OCI-LY7 (cell line): ENCODE measurements around the gene CIDEB. TPM values are rescaled to one million over a fixed set of nuclear protein-coding genes. Genes with fewer than 3 reads are reported as not detected.
A peak's percentile ranks its signal among the peaks of the same experiment; 100 is the strongest.

Experiments used
- BruUV-seq: library from RNA; stranded (reverse); fragments of 400-500 nt; replicated peaks from 2 replicates; lab custom pipeline; 2021; lab: Mats Ljungman, UMichigan
- CTCF ChIA-PET: fragments of 300-600 bp; sonication (Branson Sonifier 250); formaldehyde crosslinking; loops from one replicate; lab custom pipeline; 2022; ENCODE audit warnings: antibody characterized with exemption; ENCODE audit not compliant: unreplicated experiment; lab: Charles Lee
- POLR2A ChIA-PET: fragments of 300-600 bp; sonication (Branson Sonifier 250); formaldehyde crosslinking; loops from one replicate; lab custom pipeline; 2022; ENCODE audit warnings: antibody characterized with exemption; lab: Charles Lee
- DNase-seq: peaks from one replicate; pipeline ENCODE4 v3.0.0-alpha.2; 2015; ENCODE audit warnings: low spot score
- H2AFZ ChIP-seq: fragments of 200-600 bp; sonication (generic), shearing (Covaris generic); 2 replicates; pipeline ENCODE4 v1.6.1; 2014; ENCODE audit warnings: mild to moderate bottlenecking, antibody characterized with exemption, low read length, moderate library complexity
- H3K27ac ChIP-seq: fragments of 200-600 bp; sonication (generic); 2 replicates; pipeline ENCODE4 v1.5.1; 2014; ENCODE audit warnings: mixed run types, low read depth, mild to moderate bottlenecking, moderate library complexity, low read length, inconsistent platforms; ENCODE audit not compliant: poor library complexity, severe bottlenecking
- H3K36me3 ChIP-seq: fragments of 200-600 bp; sonication (generic); 2 replicates; pipeline ENCODE4 v1.6.1; 2014; ENCODE audit warnings: mild to moderate bottlenecking, antibody characterized with exemption, low read length, moderate library complexity, mixed read lengths; ENCODE audit not compliant: insufficient read depth
- H3K4me1 ChIP-seq: fragments of 200-600 bp; sonication (generic); 2 replicates; pipeline ENCODE4 v1.5.1; 2014; ENCODE audit warnings: mild to moderate bottlenecking, low read length; ENCODE audit not compliant: insufficient read depth, poor library complexity, severe bottlenecking
- H3K4me2 ChIP-seq: fragments of 200-600 bp; sonication (generic); 2 replicates; pipeline ENCODE4 v1.6.1; 2014; ENCODE audit warnings: mild to moderate bottlenecking, low read length
- H3K4me3 ChIP-seq: fragments of 200-600 bp; sonication (generic); 2 replicates; pipeline ENCODE4 v1.5.1; 2014; ENCODE audit warnings: mild to moderate bottlenecking, low read depth, low read length; ENCODE audit not compliant: poor library complexity, severe bottlenecking
- H3K79me2 ChIP-seq: fragments of 200-600 bp; sonication (generic); 2 replicates; pipeline ENCODE4 v1.6.1; 2016; ENCODE audit warnings: low read depth, mild to moderate bottlenecking, low read length, moderate library complexity, mixed read lengths; ENCODE audit not compliant: insufficient read depth
- H3K9me2 ChIP-seq: fragments of 200-600 bp; sonication (generic); 2 replicates; pipeline ENCODE4 v1.6.1; 2016; ENCODE audit warnings: mild to moderate bottlenecking, low read length, mixed read lengths; ENCODE audit not compliant: insufficient read depth
- H3K9me3 ChIP-seq: fragments of 200-600 bp; sonication (generic); 2 replicates; pipeline ENCODE4 v1.6.1; 2014; ENCODE audit warnings: mild to moderate bottlenecking, mixed run types, low read length, mixed read lengths
- H4K20me1 ChIP-seq: fragments of 200-600 bp; sonication (generic); 2 replicates; pipeline ENCODE4 v1.6.1; 2014; ENCODE audit warnings: mild to moderate bottlenecking, antibody characterized with exemption, low read length, moderate library complexity, mixed read lengths; ENCODE audit not compliant: insufficient read depth
- EZH2phosphoT487 ChIP-seq: fragments of 200-600 bp; sonication (generic); IDR thresholded peaks from 2 replicates; pipeline ENCODE4 v1.6.1; 2018; ENCODE audit warnings: low read depth, borderline replicate concordance, mild to moderate bottlenecking, mixed run types, antibody characterized with exemption, low read length, moderate library complexity, mixed read lengths
- intact Hi-C: fragments of 100-400 bp; cut with micrococcal nuclease; formaldehyde crosslinking; loops from one replicate; pipeline ENCODE4 v1.10.0; 2022; ENCODE audit not compliant: unreplicated experiment
- total RNA-seq, 2 experiments: library from RNA; depleted of rRNA in 1 of 2; stranded (reverse); fragments of >200 nt in 1 of 2; shearing (Covaris generic) in 1 of 2; gene quantifications; 2 replicates each; pipeline ENCODE4 v1.2.3, GENCODE V29; 2014 to 2022
- TF ChIP-seq, protein P1 (sequence below): fragments of 200-600 bp; sonication (generic); conservative IDR thresholded peaks from 2 replicates; pipeline ENCODE4 v1.5.1; 2014; ENCODE audit warnings: mild to moderate bottlenecking, antibody characterized with exemption, low read length, moderate library complexity, mixed read lengths

Gene CIDEB
- total RNA-seq, 2 experiments from 2014 or later = 1.6 TPM; not detected in 1

DNA sequence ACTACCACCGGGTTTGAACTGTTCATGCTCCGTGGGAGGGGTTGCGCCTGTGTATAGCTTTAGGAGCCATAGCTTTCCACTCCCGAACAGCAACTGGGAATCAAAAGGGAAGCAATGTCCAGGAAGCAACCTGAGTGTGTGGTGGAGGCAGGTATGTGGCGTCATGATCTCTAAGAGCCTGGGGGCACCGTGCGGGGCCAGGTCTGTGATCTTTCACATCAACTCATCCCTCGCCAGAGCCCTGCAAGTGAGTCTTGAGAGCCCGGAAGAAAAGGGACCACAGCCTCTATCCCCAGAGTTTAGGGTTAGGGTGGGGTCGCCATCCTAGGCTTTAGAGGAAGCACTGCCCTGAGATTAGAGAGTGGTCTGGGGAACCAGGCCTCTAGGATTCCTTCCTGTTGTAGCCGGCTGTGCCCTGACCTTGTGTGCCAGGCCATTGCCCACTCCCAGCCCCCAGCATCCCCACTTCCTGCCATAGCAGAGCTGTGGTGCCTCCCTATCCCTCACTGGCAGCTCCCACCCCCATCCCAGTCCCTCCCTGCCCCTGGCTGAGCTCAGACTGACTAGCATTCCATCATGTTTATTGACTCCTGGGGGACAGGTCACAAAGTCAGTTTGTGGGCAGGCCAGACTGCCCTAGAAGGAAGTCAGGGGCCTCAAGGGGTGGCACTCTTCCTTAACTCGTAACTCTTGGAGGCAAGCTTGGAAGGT is 27.8 kb upstream of the CIDEB start:
- H3K4me3 ChIP-seq = no peak overlapping the region
- H3K4me2 ChIP-seq = no peak overlapping the region
- H3K9me2 ChIP-seq = no peaks in the 10 kb centered on the region
- H3K27ac ChIP-seq = no peak overlapping the region
- no peak overlapping the region for H2AFZ ChIP-seq
- DNase-seq = no peak
- no TSS peak for BruUV-seq
- no peaks in the 10 kb centered on the region for H3K9me3 ChIP-seq
- no peaks in the 10 kb centered on the region for H3K79me2 ChIP-seq
- no peaks in the 10 kb centered on the region for H4K20me1 ChIP-seq
- ChIA-PET CTCF (interaction anchor here (1.2 kb wide), 1 partner anchor 96 kb away, joined by 6 read pairs; no protein-coding TSS in a partner anchor), POLR2A (interaction anchor here (0.6 to 0.9 kb wide), 2 partner anchors 17 to 1772 kb away, joined by 3 read pairs; no protein-coding TSS in a partner anchor)
- H3K36me3 ChIP-seq = no peaks in the 10 kb centered on the region
- peaks cover 37% of the 10 kb centered on the region for H3K4me1 ChIP-seq
- intact Hi-C loops = loop anchor here (10.0 kb wide), 1 partner anchor 339 kb away; no protein-coding TSS in a partner anchor
- no peak for TF ChIP-seq EZH2phosphoT487
- TF ChIP-seq, protein P1, sequence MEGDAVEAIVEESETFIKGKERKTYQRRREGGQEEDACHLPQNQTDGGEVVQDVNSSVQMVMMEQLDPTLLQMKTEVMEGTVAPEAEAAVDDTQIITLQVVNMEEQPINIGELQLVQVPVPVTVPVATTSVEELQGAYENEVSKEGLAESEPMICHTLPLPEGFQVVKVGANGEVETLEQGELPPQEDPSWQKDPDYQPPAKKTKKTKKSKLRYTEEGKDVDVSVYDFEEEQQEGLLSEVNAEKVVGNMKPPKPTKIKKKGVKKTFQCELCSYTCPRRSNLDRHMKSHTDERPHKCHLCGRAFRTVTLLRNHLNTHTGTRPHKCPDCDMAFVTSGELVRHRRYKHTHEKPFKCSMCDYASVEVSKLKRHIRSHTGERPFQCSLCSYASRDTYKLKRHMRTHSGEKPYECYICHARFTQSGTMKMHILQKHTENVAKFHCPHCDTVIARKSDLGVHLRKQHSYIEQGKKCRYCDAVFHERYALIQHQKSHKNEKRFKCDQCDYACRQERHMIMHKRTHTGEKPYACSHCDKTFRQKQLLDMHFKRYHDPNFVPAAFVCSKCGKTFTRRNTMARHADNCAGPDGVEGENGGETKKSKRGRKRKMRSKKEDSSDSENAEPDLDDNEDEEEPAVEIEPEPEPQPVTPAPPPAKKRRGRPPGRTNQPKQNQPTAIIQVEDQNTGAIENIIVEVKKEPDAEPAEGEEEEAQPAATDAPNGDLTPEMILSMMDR = no peak

DNA sequence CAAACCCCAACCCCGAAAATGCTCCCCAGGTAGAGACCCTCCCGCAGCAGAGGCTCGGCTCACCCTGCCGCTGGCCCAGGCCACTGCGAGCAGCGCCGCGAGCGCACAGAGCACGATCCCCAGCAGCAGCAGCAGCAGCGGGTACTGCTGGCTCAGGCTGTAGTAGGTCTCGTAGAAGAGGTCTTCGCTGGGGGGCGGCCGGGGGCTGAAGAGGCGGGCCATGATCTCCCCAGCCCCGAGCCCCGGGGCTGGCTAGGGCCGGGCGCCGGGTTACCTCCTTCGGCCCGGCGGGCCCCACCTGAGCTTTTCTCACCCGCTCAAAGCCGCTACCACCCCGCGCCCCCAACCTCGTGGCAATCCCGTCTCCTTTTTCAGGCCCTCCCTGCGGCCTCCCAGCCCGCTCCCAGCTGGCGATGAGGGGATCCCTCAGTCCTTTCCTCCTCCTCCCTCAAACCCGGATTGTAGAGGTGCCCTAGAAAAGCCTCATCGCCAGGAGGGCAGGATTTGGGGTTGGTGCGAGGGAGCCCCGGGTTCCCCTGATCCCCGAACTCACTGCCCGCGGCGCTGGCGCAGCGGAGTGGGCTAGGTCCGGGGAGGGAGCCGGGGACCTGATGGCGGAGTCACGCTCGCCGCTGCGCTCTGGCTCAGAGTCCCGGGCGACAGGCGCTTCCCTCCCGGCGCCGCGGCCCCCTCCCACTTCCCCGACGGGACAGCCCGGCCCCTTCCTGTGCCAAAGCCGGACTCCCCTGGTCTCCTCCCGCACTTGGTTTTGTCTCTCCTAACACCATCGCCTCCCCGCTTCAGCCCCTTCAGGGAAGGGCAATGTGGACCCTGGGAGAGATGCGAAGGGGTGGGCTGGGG is 26.9 kb upstream of the CIDEB start, which contains the start of gene ADCY4:
TSS of gene ADCY4 (minus strand) at position 641 of the 861 bp plus-strand sequence. CDS start at position 222, 419 bp downstream.
- Histone ChIP-seq H3K9me2 (no peaks in the 10 kb centered on the region), H3K9me3 (no peaks in the 10 kb centered on the region), H3K4me2 (peak within 1 kb of the TSS; percentile 69), H3K4me1 (peaks cover 30% of the 10 kb centered on the region), H3K27ac (no peak within 1 kb of the TSS), H3K79me2 (no peaks in the 10 kb centered on the region), H4K20me1 (no peaks in the 10 kb centered on the region), H3K4me3 (peak within 1 kb of the TSS; percentile 51), H2AFZ (peak within 1 kb of the TSS; percentile 31; the same call in 1 of the 2 replicates), H3K36me3 (no peaks in the 10 kb centered on the region)
- ChIA-PET POLR2A (no interaction called here), CTCF (interaction anchor here (1.0 to 3.0 kb wide), 2 partner anchors 102 to 1034 kb away, joined by 3 to 16 read pairs; no protein-coding TSS in a partner anchor)
- intact Hi-C loops = loop anchor here (10.0 kb wide), 1 partner anchor 340 kb away; no protein-coding TSS in a partner anchor
- DNase-seq = no peak
- TF ChIP-seq, protein P1 = no peak
- no peak; the same call in 1 of the 2 replicates for TF ChIP-seq EZH2phosphoT487
- no TSS peak for BruUV-seq
